ENCODE results near the gene MESD.
A peak's percentile ranks its signal among the peaks of the same experiment; 100 is the strongest.

MESD gene

DNA sequence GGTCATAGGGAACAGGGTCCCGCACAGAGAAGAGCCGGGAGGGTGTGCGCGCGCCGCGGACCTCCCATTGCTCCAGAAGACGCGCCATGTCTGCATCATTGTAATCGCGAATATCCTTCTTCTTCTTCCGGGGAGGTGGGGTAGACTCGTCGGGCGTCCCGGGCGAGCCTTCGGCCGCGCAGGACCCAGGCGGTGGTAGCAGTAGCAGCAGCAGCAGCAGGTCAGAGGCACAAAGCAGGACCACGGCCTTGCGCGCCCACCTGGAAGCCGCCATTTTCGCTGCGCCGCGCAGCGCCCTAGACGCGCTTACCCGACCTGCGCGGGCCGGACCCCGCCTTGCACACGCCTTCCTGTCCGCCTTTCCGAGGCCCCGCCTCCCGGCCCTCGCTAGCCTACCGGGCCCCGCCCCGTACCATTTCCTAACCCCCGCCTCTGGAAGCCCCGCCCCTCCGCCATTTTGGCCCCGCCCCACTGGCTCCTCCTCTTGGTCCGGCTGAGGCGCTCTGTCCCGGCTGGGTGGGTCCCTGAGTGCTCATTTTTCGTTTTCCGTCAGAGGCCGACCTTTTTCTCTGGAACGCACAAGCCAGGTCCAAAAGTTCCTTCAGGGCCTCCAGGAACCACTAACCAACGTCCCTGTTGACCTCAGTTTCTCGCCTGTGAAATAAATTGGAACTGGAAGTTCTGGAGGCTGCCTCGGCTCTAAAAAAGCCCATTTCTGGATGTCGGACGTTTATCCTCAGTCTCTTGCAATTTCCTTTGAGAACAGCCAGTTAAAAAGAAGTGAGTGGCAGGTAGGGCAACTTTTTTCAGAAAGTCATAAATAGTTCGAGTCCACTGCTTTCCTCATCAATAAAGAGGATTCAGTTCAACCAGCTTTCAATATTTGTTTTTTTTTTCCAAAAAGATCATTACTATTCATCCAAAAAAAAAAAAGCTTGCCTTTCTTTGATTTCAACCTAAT, at the start of gene MESD:
MESD (minus strand) TSS at position 302 of the 961 bp plus-strand sequence; CDS start at position 274, 28 bp downstream.
- peak; percentile 88 to 94 for DNase-seq (ENCODE audit: extremely low read depth in 1 of 2, low read depth in 1 of 2)

DNA sequence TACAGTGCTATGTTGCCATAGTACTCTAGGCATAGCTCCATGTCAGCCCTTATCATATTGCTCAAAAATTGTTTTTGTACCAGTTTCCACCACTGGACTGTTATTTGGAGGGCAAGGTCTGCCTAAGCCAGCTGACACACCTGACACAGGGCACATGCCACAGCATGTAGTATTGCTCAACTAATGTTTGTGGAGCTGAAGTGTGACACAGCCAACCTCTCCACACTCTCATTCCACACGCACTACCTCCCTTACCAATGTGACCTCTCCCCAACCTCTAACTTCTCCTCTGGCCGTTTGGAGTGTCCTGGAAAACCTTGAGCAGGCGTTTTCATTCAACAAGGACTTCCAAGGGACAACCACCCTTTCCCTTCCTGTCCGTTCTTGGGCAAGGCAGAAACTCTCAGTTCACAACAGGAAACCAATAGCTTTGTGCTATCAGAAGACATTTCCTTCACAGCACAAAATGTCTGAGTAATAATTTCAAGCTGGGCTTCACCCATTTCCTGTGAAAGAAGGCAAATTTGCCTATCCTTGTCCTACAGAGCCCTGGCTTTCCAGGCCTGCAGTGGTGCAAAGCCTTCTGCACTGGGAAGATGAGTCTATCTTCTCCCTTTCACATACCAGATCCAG, 49.5 kb upstream of the MESD start:
- DNase-seq (ENCODE audit: extremely low read depth in 1 of 2, low read depth in 1 of 2): no peak

DNA sequence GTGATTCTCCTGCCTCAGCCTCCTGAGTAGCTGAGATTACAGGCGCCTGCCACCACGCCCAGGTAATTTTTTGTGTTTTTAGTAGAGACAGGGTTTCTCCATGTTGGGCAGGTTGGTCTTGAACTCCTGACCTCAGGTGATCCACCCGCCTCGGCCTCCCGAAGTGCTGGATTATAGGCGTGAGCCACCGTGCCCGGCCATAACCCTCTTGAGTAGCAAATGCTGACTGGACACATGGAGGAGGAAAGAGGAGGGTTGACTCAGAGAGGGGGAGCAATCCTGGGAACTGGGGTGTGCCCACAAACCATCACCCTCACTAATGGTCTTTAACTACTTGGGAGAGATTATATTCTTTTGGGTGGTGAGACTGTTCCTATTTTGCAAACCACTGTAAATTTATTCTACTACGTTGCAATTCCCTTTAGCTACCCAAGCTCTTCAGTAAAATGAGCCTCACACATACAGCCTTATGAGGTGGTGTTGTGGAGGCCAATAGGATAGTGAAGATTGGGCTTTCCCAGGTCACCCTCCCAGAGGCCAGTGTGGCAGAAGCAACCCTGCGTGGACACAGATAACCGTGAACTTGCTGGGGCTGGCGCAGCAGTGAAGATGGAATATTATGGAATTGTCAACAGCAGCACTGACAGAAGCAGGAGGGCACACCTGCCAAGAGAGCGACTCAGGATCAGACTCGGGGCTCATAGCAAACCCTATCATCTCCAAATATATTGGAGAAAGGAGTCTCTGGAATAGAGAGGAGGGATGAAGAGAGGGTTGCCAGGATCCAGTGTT, 48.5 kb upstream of the MESD start:
- no peak for DNase-seq (ENCODE audit: extremely low read depth in 1 of 2, low read depth in 1 of 2)

DNA sequence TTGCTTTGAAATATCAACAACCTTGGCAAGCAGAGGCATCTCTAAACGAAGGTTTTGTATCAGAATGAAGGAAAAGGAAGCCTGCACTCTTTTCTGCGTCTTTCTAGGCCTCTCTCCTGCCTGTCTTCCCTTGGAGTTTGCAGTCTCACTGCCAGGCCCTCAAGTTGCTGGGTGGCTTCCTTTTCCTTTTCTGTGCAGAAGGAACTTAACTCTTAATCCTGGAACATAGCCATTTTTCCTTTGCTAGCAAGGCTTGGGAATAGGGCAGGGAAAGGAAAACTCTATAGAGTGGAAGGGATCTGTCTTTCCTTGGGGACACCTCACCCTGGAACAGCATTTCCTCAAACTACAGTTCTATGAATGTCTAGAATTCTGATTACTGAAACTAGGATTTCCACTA, 43.9 kb upstream of the MESD start:
- no peak for DNase-seq (ENCODE audit: extremely low read depth in 1 of 2, low read depth in 1 of 2)

DNA sequence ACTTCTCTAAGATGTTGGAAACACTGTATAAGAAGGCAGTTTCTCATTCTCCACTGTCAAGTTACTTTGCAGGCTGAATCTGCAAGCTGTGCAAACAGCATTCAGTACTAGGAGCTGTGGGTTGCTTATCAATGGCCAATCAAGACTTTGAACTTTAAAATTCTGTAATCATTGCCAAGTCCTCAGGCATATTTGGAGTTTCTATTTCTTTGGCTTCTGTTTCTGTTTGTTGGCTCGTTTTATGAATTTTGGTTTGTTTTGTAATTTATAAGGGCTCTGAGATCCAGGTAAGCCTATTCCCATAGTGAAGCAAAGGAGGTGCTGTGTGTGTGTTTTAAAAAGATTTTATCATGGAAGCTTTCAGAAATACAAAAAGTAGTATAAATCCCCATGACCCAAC, 43.2 kb upstream of the MESD start:
- no peak for DNase-seq (ENCODE audit: extremely low read depth in 1 of 2, low read depth in 1 of 2)

DNA sequence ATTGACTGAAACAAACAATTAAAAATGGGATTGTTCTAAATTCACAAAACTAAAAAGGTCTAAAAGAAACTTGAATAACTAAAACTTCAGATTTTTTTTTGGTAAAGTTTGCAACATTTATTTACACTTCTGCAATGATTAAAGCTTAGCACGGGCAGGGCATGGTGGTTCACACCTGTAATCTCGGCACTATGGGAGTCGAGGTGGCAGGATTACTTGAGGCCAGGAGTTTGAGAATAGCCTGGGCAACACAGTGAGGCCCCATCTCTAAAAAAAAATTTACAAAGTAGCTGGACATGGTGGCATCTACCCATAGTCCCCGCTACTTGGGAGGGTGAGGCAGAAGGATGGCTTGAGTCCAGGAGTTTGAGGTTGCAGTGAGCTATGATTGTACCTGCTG, 42.7 kb upstream of the MESD start:
- DNase-seq (ENCODE audit: extremely low read depth in 1 of 2, low read depth in 1 of 2): no peak

DNA sequence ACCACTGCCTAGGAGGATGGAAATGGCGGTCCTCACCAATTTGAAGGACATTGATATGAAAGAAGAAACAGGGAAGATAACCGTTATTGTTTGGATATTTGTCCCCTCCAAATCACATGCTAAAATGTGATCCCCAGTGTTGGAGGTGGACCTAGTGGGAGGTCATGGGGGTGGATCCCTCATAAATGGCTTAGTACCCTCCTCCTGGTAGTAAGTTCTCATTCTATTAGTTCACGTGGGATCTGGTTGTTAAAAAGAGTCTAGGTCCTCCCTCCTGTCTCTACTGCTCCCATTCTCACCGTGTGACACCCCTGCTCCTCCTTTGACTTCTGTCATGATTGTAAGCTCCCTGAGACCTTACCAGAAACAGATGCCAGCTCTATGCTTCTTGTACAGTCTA, 41.6 kb upstream of the MESD start:
- DNase-seq (ENCODE audit: extremely low read depth in 1 of 2, low read depth in 1 of 2): no peak

DNA sequence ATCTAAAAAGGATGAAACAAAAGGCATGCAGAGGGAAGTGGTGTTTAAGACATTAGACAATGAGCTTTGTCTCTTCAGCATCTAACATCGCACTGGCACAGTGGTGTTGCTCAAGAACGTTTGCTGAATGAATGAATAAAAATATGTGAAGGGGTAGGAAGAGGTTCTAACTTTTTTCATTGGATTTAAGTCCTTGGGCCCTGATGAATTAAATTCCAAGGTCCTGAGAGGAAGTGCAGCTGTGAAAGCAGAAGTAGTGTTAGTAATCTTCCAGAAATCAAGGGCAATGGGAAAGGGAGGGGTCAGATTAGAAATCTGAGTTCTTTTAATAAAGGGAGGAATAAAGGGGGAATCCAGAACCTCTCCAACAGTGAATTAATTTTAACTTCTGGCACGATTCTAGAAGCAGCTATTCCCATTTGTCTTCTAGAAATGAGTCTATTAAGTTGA, 40.7 kb upstream of the MESD start:
- no peak for DNase-seq (ENCODE audit: extremely low read depth in 1 of 2, low read depth in 1 of 2)

DNA sequence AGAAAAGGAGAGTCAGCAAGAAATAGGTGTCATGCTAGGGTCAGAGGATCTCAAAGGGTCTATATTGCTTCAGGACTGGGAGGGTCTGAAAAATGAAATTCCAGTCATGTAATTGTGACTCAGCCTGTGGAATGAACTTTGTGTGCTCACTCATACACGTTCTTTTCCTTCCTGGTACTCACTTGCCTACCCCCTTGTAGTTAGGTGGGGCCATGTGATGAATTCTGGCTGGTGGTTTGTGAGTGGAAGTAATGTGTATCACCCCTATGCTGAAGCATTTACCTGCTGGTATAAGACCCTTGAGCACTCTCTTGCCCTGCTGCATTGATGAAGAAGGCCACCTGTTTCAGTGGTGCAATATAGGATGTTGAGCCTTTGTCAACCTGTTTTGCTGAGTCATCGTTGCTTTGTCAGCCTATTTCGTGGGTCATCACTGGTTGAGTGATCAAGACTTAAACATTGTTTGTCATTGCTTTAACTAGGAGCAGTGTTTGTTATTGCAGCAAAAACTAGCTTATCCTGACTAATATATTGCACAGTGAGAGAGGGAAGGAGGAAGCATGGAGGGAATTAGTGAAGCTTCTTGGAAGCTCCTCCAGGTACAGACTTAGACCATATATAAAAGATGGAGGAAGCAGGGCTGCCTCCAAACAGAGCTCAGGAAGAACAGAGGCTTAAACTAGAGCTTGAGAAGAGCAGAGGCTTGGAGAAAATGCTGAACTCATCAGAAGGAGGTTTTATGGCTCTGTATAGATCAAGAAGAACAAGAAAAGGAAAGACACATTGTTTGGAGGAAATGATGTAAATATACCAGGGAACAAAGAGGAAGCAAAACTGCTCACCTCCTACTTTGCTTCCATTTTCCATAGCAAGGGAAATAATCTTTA, 40.0 kb upstream of the MESD start:
- DNase-seq (ENCODE audit: extremely low read depth in 1 of 2, low read depth in 1 of 2): no peak

DNA sequence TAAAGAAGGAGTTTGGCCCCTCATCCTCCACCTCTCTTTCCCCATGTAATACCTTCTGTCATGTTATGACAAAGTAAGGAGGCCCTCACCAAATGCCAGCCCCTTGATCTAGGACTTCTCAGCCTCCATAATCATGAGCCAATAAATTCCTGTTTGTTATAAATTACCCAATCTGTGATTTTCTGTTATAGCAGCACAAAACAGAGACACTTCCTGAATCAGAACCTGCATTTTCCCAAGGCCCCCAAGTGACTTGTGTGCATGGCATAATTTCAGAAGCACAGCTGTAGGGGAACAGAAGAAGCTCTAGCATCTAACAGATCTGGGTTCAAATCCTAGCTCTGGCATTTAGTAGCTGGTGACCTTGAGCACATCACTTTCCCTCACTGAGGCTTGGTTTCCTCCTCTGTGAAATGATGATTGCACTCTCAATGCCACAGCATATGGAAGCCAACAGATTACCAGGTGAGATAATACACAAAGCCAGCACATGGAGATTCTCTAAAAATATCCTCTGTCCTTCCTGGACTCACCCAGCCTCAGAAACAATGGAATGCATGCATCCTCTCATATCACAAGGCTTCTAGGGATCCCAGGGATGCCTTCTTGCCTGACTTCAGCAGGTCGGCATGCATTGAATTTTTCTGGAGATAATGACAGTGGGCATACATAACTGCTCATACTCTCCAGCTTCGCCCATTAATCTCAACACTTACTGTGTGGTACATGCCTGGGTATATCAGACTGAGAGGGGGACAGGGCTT, 37.4 kb upstream of the MESD start:
- no peak for DNase-seq (ENCODE audit: extremely low read depth in 1 of 2, low read depth in 1 of 2)

DNA sequence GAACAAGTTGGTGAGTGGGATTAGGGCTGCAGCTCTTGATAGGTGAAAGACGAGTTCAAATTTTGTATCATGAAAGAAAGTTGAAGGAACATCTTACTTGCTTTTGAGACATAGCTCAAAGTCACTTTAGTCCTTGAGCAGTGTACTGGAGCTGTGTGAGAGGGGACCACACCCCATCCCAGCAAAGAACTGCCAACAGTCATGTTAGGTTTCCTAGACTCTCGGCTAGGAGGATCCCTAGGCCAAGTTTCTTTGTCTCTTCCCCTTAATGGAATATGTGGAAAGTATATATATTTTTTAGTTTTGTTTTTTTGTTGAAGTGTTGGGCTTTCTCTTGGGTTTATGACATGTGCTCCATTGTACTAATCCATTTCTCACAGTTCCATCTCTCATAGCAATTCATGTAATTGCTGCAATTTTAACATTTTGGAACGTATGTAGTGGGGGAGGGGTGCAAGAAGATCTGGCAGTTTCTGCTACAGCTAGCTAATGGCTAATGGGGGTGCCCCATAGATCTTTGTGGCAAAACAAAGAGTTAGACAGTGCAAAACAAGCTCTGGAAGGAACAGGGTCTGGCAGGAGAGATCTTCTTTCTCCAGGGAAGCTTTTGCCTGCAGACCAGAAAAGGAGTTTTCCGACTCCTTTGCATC, 36.2 kb upstream of the MESD start:
- DNase-seq (ENCODE audit: extremely low read depth in 1 of 2, low read depth in 1 of 2): no peak

DNA sequence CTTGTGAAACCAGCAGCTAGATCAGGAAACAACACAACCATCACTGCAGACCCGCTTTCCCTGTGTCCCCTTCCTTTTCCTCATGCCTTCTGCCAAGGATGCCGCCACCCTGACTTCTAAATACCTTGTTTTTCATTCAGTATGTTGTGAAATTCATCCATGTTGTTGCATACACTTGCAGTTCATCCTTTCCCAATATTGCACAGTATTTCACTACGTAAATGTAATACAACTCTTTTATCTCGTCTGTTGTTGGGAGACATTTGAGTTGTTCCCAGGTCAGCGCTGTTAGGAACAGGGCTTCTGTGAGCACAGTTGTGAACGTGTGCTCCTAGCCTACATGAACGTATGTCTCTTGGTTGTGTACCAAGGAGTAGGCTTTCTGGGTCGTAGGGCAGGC, 35.3 kb upstream of the MESD start:
- no peak for DNase-seq (ENCODE audit: extremely low read depth in 1 of 2, low read depth in 1 of 2)

DNA sequence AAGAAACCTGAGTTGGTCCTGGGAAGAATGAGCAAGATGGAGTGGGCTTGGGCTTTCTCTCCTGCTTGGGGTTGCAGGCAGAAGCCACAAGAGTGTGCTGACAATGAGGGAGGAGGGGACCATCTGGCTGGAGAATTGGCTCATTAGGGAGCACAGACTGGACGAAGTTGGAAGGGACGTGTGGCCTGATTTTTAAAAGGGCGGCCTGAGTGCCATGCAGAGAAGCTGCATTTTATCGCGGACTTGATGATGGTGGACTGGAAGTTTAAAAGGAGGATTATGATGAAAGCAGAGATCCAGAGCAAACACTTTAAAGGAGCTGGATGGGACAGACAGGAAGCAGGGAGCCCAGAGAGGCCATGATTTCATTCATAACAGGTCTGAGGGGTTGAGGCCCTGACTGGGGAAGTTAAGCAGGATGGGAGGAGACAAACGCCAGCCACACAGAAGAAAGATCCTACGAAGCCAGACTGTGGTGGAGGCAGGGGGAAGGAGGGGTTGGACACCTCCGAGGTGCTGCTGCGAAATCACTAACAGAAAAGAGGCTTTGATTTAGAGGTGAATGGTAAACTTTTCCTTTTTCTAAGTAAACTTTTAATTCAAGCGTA, 34.8 kb upstream of the MESD start:
- DNase-seq (ENCODE audit: extremely low read depth in 1 of 2, low read depth in 1 of 2): no peak

DNA sequence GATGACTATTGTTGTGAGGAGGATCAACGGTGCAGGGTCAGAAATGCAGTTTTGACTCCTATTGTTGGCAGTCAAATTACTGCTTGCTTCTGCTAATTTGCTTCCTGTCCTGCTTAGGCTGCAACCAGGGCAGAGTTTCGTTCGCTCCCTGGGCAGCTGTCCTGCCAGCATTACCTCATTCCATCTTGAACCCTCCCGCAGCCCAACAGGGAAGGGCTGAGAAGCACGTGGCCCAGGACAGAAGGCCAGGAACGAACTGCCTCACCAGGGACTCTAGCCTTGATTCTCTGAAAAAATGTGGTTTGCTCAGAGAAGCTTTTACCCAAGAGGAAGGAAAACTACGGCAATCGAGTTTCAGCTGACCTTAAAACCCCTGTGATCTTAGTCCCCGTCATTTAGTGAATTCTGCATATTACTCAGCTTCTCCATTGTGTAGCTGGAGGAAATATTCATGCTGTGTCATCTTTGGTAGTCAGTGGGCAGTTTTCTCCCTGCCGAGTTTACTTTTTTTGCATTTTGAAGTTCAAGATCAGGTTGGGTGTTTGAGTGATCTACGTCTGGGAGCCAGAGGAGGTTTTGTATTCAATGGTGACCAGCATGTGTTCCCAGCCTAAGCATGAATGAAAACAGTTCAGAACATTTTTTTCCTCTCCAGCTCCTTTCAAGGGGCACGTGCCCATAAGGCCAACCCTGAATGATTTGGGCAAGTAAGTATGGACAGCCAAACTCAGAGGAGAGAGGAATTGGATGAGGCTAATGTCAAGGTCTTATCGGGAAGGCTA, 34.1 kb upstream of the MESD start:
- DNase-seq (ENCODE audit: extremely low read depth in 1 of 2, low read depth in 1 of 2): peak in 1 of 2 donors; percentile 30

DNA sequence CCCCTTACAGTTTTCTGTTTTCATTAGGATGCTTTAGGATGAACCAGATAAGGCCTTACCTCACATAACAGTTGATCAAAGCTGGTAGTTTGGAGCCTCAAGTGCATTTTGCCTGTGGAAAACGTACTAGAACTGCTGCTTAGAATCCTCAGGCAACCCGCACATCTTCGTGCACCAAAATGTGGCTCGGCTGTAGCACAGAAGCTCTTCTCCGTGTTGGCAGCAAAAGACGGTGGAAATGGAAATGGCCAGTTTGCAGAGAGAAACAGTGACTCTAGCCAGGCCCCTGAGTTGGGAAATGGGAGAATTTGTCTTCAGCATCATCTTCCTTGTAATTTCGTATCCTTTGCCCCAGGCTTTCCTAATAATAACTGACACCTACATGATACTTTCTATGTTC, 31.7 kb upstream of the MESD start:
- no peak for DNase-seq (ENCODE audit: extremely low read depth in 1 of 2, low read depth in 1 of 2)

DNA sequence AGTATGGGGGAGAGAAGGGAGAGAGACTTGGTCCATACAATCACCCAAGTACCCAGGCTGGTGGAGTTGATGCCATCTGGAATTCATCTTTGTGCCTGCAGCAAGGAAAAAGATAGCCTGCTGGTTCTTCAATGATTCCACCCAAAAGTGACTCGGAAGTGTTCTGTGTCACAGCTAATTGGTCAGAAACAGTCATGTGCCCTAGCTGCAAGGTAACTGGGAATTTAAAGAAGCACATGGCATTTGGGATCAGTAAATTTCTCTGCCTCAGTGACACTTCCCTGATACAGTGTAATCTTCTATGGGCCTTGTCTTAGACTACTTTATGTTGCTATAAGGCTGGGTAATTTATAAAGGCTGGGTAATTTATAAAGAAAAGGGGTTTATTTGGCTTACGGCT, 28.6 kb upstream of the MESD start:
- no peak for DNase-seq (ENCODE audit: extremely low read depth in 1 of 2, low read depth in 1 of 2)

DNA sequence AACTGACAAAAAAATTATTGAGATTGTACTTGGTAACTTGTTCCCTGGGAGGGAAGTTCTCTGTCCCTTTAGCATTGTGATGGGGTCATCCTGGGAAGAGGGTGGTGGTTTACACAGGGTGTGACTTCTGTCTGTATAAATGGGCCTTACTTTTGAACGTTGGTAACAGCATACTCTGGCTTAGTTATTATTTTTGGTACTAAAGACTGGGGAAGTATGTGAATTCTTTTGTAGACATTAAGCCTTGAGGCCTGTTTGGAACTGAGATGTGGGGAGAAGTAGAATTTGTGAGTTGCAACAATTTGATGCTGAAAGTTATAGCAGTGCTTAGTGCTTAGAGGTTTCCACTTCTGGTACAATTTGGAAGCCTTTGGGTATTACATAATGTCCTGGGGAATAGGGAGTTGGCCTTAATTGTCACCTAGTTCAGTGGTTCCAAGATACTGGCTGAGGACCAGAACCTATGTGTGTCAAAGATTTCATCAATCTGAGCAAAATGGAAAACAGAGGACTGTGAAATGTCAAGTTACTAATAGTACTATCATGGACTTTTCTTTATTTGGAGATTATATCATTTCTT, 27.0 kb upstream of the MESD start:
- no peak for DNase-seq (ENCODE audit: extremely low read depth in 1 of 2, low read depth in 1 of 2)

Data from stimulated activated CD8-positive, alpha-beta memory T cell treated with anti-CD3 and anti-CD28 coated beads, Interleukin-7, amount 100 ng/mL, for 48 hours (primary cell).